NCI-H2196 (cell line): ENCODE measurements around the gene TRIM34.
"Not testable (repeated sequence)": the region's sequence is repeated elsewhere in the genome, so short reads cannot be mapped to it uniquely, and the experiment has no call there.

ENCODE experiments used
- DNase-seq: peaks from one replicate; lab custom pipeline; 2025; ENCODE audit not compliant: unreplicated experiment; lab: John Stamatoyannopoulos, UW

TRIM34 gene

GRCh38 chr11:5620651-5621521 lies 3.9 kb upstream of the TRIM34 start:
- no peak for DNase-seq

GRCh38 chr11:5621580-5621979 lies 3.2 kb upstream of the TRIM34 start:
- no peak for DNase-seq

GRCh38 chr11:5622802-5623201 lies 2.0 kb upstream of the TRIM34 start:
- DNase-seq: no peak

DNA sequence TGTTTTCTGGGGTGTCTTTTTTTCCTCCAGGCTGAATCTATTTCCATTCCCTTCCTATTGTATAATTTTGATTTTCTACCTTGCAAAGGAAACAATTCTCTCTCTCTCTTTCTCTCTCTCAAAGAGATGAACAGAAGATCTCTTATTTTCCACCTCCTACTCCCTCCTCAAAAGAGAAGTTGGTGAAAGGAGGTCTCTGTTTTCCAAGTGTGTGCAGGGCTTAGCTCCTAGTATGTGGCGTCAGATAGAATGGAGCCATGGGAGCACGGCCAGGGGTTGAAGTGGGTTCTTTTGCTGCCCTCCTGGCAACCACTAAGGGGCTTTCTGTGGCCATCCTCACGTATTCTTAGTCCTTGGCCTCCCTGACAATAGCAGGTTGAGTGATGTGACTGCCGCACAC lies 480 bp downstream of the TRIM34 start:
- no peak for DNase-seq

DNA sequence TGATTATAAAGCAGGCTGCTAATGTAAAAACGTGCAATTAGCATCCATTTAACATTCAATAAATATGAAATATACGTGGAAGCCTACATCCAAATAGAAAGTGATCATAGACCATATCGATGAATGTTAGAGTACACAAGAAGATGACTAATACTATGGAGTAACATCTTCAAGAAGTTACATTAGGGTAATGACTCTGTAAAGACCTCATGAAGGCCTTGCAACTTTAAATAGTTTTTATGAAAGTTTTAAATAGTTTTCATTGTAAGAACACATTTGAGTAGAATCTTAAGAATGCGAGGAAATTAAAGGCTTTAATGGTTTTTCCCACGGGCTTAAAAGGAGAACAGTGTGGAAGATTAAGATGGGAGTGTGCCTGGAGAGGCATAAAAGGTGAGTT lies 1.4 kb downstream of the TRIM34 start:
- no peak for DNase-seq

- no peak for DNase-seq
These were observed 6.6 kb downstream of the TRIM34 start for GRCh38 chr11:5631417-5631816.

GRCh38 chr11:5631969-5632635 lies 7.3 kb downstream of the TRIM34 start:
- no peak for DNase-seq

DNA sequence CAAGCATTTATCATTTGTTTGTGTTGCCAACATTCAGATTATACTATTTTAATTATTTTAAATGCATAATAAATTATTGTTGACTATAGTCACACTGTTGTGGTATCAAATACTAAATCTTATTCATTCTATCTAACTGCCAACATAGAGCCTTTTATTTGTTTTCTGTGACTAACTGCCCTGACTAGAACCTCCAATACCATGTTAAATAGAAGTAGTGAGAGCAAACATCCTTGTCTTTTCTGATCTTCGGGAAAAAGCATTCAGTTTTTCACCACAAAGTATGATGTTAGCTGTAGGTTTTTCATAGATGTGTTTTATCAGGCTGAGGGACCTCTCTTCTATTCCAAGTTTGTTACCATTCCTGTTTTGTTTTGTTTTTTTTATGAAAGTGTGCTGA lies 15.2 kb downstream of the TRIM34 start:
- DNase-seq: no peak

DNA sequence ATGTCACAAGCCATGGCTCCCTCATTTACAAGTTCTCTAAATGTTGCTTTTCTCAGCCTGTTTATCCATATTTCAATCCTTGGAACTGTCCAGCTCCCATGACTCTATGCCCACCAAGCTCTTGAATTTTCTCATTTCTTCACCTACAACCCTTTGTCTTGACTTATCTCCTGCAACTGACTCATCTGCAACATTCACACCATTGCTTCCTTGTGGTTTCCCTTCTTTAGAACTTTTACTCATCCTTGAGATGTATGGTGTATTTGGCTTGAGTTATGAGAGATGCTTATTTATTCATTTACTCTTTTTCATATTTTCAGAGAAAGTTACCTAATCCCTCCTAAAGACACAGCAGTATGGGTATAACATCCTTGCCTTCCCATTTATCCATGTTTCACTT lies 18.8 kb downstream of the TRIM34 start:
- DNase-seq: no peak

- no peak for DNase-seq
These were observed 21.3 kb downstream of the TRIM34 start for GRCh38 chr11:5646139-5646538.

DNA sequence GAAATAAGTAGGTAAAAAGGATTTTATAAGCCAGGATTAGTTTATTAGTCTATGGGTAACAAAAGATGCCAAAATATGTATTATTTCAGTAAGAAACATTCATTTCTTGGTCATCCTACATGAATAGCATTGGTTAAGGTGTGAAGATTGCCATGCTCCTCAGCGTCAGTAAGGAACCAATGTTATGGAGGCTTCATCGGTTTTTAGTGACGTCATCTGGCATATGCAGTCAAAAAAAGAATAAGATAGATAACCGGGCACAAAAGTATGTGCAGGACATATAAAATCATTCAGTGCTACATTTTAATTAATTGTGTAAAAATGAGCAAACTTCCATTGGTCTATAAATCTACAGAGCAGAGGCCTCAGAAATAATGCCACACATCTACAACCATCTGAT lies 30.7 kb downstream of the TRIM34 start:
- DNase-seq: no peak

DNA sequence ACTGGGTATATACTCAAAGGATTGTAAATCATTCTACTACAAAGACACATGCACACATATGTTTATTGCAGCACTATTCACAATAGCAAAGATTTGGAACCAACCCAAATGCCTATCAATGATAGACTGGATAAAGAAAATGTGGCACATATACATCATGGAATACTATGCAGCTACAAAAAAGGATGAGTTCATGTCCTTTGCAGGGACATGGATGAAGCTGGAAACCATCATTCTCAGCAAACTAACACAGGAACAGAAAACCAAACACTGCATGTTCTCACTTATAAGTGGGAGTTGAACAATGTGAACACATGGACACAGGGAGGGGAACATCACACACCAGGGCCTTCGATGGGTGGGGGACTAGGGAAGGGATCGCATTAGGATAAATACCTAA lies 32.2 kb downstream of the TRIM34 start:
- DNase-seq: not testable (repeated sequence)

- DNase-seq: no peak
These were observed 33.5 kb downstream of the TRIM34 start for GRCh38 chr11:5658318-5658717.

GRCh38 chr11:5663511-5663910 lies 38.7 kb downstream of the TRIM34 start:
- DNase-seq: no peak

GRCh38 chr11:5665051-5665570 lies 40.3 kb downstream of the TRIM34 start:
- DNase-seq: no peak

GRCh38 chr11:5665746-5666401 lies 41.1 kb downstream of the TRIM34 start:
- no peak for DNase-seq

- no peak for DNase-seq
These were observed 41.6 kb downstream of the TRIM34 start for GRCh38 chr11:5666402-5666793.

DNA sequence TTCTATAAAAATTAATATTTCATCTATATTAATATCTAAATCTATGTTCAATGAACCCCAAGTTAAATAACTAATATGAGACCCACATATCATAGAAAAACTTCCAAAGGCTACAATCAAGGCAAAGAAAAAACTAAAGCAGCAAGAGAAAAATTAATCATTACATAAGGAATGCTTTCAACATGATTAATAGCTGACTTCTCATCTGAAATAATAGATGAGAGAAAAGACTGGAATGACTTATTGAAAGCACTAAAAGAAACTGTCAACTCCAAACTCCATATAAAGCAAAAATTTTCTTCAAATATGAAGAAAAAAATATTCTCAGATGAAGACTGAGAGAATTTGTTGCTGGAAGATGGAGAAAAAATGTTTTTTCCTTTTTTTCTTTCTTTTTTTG lies 47.0 kb downstream of the TRIM34 start:
- DNase-seq: no peak

DNA sequence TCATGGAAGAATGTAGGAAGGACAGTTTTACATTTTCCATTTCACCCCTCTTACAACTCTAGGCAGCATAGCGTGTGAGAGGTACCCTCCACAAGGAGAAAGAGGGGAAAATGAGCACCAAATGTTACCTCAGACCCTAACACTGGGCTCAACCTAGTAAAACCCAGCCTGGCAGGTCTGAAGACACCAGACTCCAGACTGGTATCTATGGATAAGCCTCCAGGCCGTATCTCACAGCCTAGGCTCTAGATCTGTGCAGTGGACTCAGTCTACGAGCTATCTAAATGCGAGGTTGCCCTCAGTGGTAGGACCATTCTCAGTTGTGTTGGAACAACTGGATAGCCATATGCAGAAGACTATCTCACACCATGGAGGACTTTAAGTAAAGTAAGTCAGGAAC lies 49.6 kb downstream of the TRIM34 start:
- no peak for DNase-seq

- no peak for DNase-seq
These were observed 55.0 kb downstream of the TRIM34 start for GRCh38 chr11:5679811-5680210.

GRCh38 chr11:5682890-5683441 lies 58.2 kb downstream of the TRIM34 start:
- not testable (repeated sequence) for DNase-seq
